Upper lobe of left lung (tissue), 4 donors: ENCODE measurements around the gene STON1.

Experiments
- CTCF ChIP-seq, 6 experiments: fragments of 450-650 bp in 4 of 6; fragments of 200-600 bp in 2 of 6; sonication (generic) in 2 of 6; IDR thresholded peaks; one replicate each; pipeline ENCODE4 v1.5.1; 2016 to 2019; ENCODE audit warnings: antibody characterized with exemption in 6 of 6
- EP300 ChIP-seq, 4 donors: sonication (generic); formaldehyde crosslinking; IDR thresholded peaks; one replicate each; pipeline ENCODE4 v1.5.1; 2017; ENCODE audit warnings: antibody characterized with exemption in 4 of 4, control low read depth in 2 of 4
- POLR2A ChIP-seq, 4 donors: fragments of 450-650 bp; IDR thresholded peaks; one replicate each; pipeline ENCODE4 v1.5.1; 2016 to 2017; ENCODE audit warnings: antibody characterized with exemption in 4 of 4, mild to moderate bottlenecking in 2 of 4
- POLR2AphosphoS5 ChIP-seq, 2 donors: sonication (generic); formaldehyde crosslinking; IDR thresholded peaks; one replicate each; pipeline ENCODE4 v1.5.1; 2017; ENCODE audit warnings: antibody characterized with exemption in 2 of 2

GRCh38 chr2:48588745-48589144 lies 58.8 kb downstream of the STON1 start:
- TF ChIP-seq POLR2A (IDR thresholded peaks at IDR 0.05) (no peak), CTCF (IDR thresholded peaks at IDR 0.05) (no peak), POLR2AphosphoS5 (IDR thresholded peaks at IDR 0.05) (no peak), EP300 (IDR thresholded peaks at IDR 0.05) (no peak)
